GM12892 (cell line): ENCODE data around the gene C17orf58. TPM values are rescaled to one million over a fixed set of nuclear protein-coding genes. Genes with fewer than 3 reads are reported as not detected.
"Not testable (repeated sequence)": the region's sequence is repeated elsewhere in the genome, so short reads cannot be mapped to it uniquely, and the experiment has no call there.

Source experiments
- DNase-seq: peaks from one replicate; pipeline ENCODE4 v3.0.0; 2011; ENCODE audit not compliant: insufficient read length
- FAIRE-seq: peaks from 2 replicates; lab custom pipeline; 2011; peaks lifted over from hg19 to GRCh38; lab: Jason Lieb, UNC
- POLR2A ChIP-seq: IDR thresholded peaks from 2 replicates; pipeline ENCODE4 v1.6.1; 2011; ENCODE audit warnings: low read depth, low read length, control low read depth
- POLR2AphosphoS5 ChIP-seq: IDR thresholded peaks from 2 replicates; pipeline ENCODE4 v1.6.1; 2011; ENCODE audit warnings: low read depth, low read length, control low read depth
- TAF1 ChIP-seq: IDR thresholded peaks from 2 replicates; pipeline ENCODE4 v1.6.1; 2011; ENCODE audit warnings: low read depth, mild to moderate bottlenecking, control low read depth, low read length, borderline replicate concordance
- polyA plus RNA-seq: library from polyadenylated mRNA; unstranded; fragments of >200 nt; gene quantifications from one replicate; pipeline ENCODE4 v1.2.1, GENCODE V29; 2012; ENCODE audit warnings: missing spikeins, inconsistent platforms; ENCODE audit not compliant: missing spikeins

The C17orf58 gene
- polyA plus RNA-seq = 9.5 TPM

GRCh38 chr17:67996301-67997171 lies at the start of gene C17orf58:
Gene C17orf58 (minus strand): TSS chr17:67996469. CDS start chr17:67996198, 271 bp downstream.
- FAIRE-seq, DNase-seq: not testable (repeated sequence)

GRCh38 chr17:68036304-68037147 lies 40.3 kb upstream of the C17orf58 start:
- no peak for DNase-seq
- FAIRE-seq = no peak

GRCh38 chr17:68035523-68036303 lies 39.4 kb upstream of the C17orf58 start, which contains the start of gene KPNA2:
Gene KPNA2 (plus strand): TSS chr17:68035735. CDS start chr17:68037133, 1,398 bp downstream.
- FAIRE-seq (peak; percentile 90), DNase-seq (peak; percentile 89)
- TF ChIP-seq TAF1 = peak; percentile 79
- peak; percentile 92 for TF ChIP-seq POLR2A
- TF ChIP-seq POLR2AphosphoS5 = peak; percentile 89

More at GRCh38 chr17:68036304-68037147, 40.3 kb upstream of the C17orf58 start:
- no peak for TF ChIP-seq TAF1
- no peak for TF ChIP-seq POLR2AphosphoS5
- TF ChIP-seq POLR2A = no peak

DNA sequence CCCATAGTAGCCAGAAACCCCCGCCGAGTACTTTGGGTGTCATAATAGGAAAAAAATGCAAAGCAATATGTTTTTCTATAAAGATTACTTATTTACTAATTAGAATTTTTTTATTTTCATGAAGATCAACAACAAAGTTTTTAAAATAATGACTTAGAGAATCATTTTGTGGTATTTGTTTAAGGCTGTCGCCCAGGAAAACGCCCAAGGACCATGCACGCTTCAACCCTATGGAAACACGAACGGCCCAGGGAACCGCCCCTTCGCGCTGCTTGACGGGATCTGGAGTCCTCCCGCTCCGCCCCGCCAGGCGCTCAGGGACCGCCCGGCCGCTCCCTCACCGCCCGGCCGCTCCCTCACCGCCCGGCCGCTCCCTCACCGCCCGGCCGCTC lies 38.9 kb upstream of the C17orf58 start:
- TF ChIP-seq TAF1 (no peak), POLR2A (no peak), POLR2AphosphoS5 (no peak)
- DNase-seq = peak; percentile 78
- FAIRE-seq = no peak

GRCh38 chr17:68034452-68034776 lies 38.1 kb upstream of the C17orf58 start:
- no peak for FAIRE-seq
- no peak for TF ChIP-seq POLR2A
- TF ChIP-seq TAF1 = no peak
- no peak for TF ChIP-seq POLR2AphosphoS5

DNA sequence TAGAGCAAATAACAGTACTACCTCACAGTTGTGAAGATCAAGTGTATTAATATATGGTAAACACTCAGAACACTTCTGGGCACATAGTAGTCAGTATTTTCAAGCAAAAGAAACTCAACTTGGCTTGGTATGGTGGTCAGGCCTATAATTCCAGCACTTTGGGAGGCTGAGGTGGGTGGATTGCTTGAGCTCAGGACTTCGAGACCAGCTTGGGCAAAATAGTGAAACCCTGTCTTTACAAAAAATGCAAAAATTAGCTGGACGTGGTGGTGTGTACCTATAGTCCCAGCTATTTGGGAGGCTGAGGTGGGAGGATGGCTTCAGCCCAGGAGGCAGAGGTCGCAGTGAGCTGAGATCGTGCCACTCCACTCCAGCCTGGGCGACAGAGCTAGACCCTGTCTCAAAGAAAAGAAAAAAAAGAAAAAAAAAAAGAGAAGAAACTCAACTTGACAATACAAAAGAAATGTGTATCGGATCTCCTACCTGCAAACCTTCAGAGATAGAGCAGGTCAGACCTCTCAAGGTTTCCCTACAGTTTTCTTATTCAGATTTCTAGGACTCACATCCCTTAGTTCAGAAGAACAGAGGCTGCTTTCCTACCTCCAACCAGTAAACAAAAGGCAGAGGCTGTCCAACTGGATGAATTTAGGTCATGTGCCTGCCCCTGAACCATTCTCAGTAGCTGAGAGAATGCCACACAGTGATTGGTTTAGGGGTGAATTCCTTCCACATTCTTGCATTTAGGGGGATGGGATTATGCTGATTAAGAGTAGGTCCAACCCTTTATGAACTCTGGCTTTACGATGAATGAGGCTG lies 37.6 kb upstream of the C17orf58 start:
- DNase-seq (no peak), FAIRE-seq (no peak)

More at GRCh38 chr17:68034452-68034776, 38.1 kb upstream of the C17orf58 start:
- DNase-seq = no peak

DNA sequence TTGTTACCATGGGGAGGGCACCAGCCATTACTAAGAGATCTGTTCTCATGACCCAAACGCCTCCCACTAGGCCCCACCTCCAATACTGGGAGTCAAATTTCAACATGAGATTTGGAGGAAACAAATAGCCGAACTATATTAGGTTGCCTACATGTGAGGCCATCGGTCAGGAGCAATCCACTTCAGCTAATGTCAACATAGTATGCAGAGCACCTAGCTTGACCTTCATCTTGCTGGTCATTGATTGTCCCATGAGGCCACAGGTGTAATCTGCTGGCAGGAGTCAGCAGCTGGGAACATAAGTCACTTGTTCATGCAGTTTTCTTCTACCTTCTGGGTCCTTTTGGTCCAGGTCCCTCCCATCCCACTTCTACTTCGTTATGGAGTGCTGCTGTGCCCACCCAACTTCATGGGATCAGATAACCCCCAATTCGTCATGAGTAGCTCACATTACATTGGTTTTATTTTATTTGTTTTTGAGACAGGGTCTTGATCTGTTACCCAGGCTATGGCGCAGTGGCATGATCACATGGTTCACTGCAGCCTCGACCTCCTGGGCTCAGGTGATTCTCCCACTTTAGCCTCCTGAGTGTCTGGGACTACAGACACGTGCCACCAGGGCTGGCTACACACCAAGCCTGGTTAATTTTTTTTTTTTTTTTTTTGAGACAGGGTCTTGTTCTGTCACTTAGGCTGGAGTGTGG lies 33.4 kb upstream of the C17orf58 start:
- no peak for TF ChIP-seq TAF1
- no peak for TF ChIP-seq POLR2A
- no peak for TF ChIP-seq POLR2AphosphoS5
- DNase-seq = no peak
- no peak for FAIRE-seq

More for the DNA sequence above, 37.6 kb upstream of the C17orf58 start:
- TF ChIP-seq TAF1 = no peak
- TF ChIP-seq POLR2A = no peak
- no peak for TF ChIP-seq POLR2AphosphoS5

- DNase-seq, FAIRE-seq: not testable (repeated sequence)
These were observed 26.3 kb upstream of the C17orf58 start for GRCh38 chr17:68022547-68022946.

DNA sequence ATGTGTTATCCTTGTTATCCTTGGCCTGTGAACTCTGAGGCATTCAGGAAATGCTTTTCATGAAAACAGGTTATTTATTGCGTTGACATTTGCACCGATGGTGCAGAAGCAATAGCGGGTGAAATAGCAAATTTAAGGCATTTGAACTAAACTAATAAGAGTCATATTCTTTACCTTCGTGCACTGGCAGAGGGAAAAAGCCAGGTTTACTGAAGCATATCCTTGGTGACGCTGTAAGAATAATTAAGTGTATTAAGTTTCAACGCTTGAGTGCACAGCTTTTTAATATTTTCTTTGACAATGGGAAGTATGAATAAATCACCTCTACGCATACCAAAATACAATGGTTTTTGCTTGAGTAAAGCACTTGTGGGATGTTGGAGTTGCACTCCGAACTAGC lies 25.7 kb upstream of the C17orf58 start:
- FAIRE-seq (no peak), DNase-seq (no peak)

DNA sequence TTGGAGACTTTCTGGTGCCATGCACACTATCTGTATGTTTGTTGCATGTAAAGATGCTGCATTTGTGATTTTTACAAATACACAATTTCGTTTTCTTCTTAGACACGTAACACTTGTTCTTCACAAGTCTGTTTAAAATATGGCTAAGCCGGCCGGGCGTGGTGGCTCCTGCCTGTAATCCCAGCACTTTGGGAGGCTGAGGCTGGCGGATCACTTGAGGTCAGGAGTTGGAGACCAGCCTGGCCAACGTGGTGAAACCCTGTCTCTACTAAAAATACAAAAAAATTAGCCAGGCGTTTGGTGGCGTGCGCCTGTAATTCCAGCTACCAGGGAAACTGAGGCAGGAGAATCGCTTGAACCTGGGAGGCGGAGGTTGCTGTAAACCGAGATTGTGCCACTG lies 24.5 kb upstream of the C17orf58 start:
- FAIRE-seq, DNase-seq: not testable (repeated sequence)

More for the DNA sequence above, 25.7 kb upstream of the C17orf58 start:
- TF ChIP-seq POLR2A (no peak), TAF1 (no peak), POLR2AphosphoS5 (no peak)
